ENCODE measurements around the gene PRB3. TPM values are rescaled to one million over a fixed set of nuclear protein-coding genes. Genes with fewer than 3 reads are reported as not detected.

The PRB3 gene
- total RNA-seq, 1 experiment from 2014 or later: not detected

DNA sequence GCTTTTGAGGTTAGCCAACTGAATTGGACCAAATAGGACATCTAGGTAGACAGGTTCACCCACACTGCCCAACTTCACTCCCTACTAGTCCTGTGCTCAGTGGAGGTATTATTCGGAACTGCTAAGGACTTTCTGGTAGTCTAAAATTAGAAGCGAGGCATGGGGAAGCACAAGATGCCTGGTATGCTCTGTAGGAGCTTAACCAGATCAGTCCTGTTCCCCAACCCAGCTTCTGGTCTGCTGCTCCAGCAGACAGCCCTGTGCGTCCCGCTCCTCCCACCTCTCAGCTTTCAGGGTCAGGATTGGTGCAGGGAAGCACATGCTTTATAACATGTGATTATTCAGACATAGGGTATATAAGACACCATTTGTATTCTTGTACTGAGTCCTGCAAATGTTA is 31.2 kb downstream of the PRB3 start:
- DNase-seq (ENCODE audit: low read depth, low spot score) (no peak), ATAC-seq (no peak)
- Histone ChIP-seq H3K9me3 (ENCODE audit: control insufficient read depth in 1 of 2, insufficient read depth in 1 of 2, low read depth in 1 of 2, low read length in 2 of 2) (no peaks in the 10 kb centered on the region), H3K4me3 (replicated peaks in 1 of 2; ENCODE audit: low read depth in 1 of 2, low read length in 2 of 2) (no peak overlapping the region), H4K20me1 (ENCODE audit: insufficient read depth) (no peaks in the 10 kb centered on the region), H3K9ac (ENCODE audit: low read length) (no peak overlapping the region), H3K27ac (ENCODE audit: low read depth, low read length) (no peak overlapping the region), H2AFZ (ENCODE audit: low read depth, low read length, poor library complexity, severe bottlenecking) (no peak overlapping the region), H3K36me3 (ENCODE audit: control insufficient read depth in 1 of 2, insufficient read depth in 2 of 2, low read length in 2 of 2) (no peaks in the 10 kb centered on the region), H3K4me1 (ENCODE audit: control insufficient read depth in 1 of 2, insufficient read depth in 2 of 2, low read length in 2 of 2) (no peaks in the 10 kb centered on the region), H3K9me2 (ENCODE audit: insufficient read depth) (no peaks in the 10 kb centered on the region), H3K4me2 (ENCODE audit: low read length) (no peak overlapping the region), H3K27me3 (ENCODE audit: insufficient read depth, low read length) (peaks cover 41% of the 10 kb centered on the region), H3K79me2 (ENCODE audit: insufficient read depth, low read length) (no peaks in the 10 kb centered on the region)
- POLR2A ChIA-PET: no interaction called here
- TF ChIP-seq POLR2AphosphoS5 (IDR thresholded peaks at IDR 0.05; ENCODE audit: low read depth, low read length): no peak
- no TSS peak for BruUV-seq (replicated peaks)
- intact Hi-C loops (cut with micrococcal nuclease): no loop called here
- CTCF ChIA-PET: no interaction called here
- RAD21 ChIA-PET (ENCODE audit: low non-redundant PET in 1 of 2, low total read pairs in 2 of 2, uncharacterized antibody in 2 of 2, unreplicated experiment in 2 of 2): no interaction called here

DNA sequence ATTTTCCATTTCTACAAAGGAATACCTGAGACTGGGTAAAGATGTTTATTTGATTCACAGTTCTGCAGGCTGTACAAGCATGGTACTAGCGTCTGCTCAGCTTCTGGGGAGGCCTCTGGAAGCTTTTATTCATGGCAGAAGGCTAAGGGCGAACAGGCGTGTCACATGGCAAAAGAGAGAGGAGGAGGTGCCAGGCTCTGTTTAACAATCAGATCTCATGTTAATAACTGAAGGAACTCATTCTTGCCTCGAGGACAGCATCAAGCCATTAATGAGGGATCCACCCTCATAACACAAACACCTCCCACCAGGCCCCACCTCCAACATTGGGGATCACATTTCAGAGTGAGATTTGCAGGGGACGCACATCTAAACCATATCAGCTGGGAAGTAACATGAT is 36.0 kb downstream of the PRB3 start:
- no peak overlapping the region for H3K4me2 ChIP-seq (ENCODE audit: low read length)
- RAD21 ChIA-PET (ENCODE audit: low non-redundant PET in 1 of 2, low total read pairs in 2 of 2, uncharacterized antibody in 2 of 2, unreplicated experiment in 2 of 2): no interaction called here
- intact Hi-C loops (cut with micrococcal nuclease): no loop called here
- H3K9ac ChIP-seq (ENCODE audit: low read length): no peak overlapping the region
- no peaks in the 10 kb centered on the region for H3K9me3 ChIP-seq (ENCODE audit: control insufficient read depth in 1 of 2, insufficient read depth in 1 of 2, low read depth in 1 of 2, low read length in 2 of 2)
- no peak overlapping the region for H3K27ac ChIP-seq (ENCODE audit: low read depth, low read length)
- no peak overlapping the region for H2AFZ ChIP-seq (ENCODE audit: low read depth, low read length, poor library complexity, severe bottlenecking)
- TF ChIP-seq POLR2A (IDR thresholded peaks at IDR 0.05; ENCODE audit: borderline replicate concordance, extremely low read depth, insufficient read depth, insufficient read length) (no peak), TCF7L2 (IDR thresholded peaks at IDR 0.05; ENCODE audit: borderline replicate concordance, extremely low read depth, insufficient read depth, insufficient read length) (no peak), CBX3 (IDR thresholded peaks at IDR 0.05; ENCODE audit: low read depth) (no peak), SP1 (IDR thresholded peaks at IDR 0.05; ENCODE audit: low read depth) (no peak), JUND (IDR thresholded peaks at IDR 0.05) (no peak), ZFX (IDR thresholded peaks at IDR 0.05) (no peak), CEBPB (IDR thresholded peaks at IDR 0.05; ENCODE audit: low read depth) (no peak), ZNF274 (IDR thresholded peaks at IDR 0.05; ENCODE audit: low read depth, low read length) (no peak), YY1 (IDR thresholded peaks at IDR 0.05; ENCODE audit: extremely low read depth, insufficient replicate concordance, low read depth, low read length) (no peak), POLR2AphosphoS5 (IDR thresholded peaks at IDR 0.05; ENCODE audit: low read depth, low read length) (no peak), SRF (IDR thresholded peaks at IDR 0.05; ENCODE audit: low read depth) (no peak), EGR1 (IDR thresholded peaks at IDR 0.05; ENCODE audit: low read depth) (no peak), EZH2phosphoT487 (IDR thresholded peaks at IDR 0.05; ENCODE audit: borderline replicate concordance) (no peak), RAD21 (IDR thresholded peaks at IDR 0.05; ENCODE audit: low read depth) (no peak)
- TF ChIP-seq, protein P1, sequence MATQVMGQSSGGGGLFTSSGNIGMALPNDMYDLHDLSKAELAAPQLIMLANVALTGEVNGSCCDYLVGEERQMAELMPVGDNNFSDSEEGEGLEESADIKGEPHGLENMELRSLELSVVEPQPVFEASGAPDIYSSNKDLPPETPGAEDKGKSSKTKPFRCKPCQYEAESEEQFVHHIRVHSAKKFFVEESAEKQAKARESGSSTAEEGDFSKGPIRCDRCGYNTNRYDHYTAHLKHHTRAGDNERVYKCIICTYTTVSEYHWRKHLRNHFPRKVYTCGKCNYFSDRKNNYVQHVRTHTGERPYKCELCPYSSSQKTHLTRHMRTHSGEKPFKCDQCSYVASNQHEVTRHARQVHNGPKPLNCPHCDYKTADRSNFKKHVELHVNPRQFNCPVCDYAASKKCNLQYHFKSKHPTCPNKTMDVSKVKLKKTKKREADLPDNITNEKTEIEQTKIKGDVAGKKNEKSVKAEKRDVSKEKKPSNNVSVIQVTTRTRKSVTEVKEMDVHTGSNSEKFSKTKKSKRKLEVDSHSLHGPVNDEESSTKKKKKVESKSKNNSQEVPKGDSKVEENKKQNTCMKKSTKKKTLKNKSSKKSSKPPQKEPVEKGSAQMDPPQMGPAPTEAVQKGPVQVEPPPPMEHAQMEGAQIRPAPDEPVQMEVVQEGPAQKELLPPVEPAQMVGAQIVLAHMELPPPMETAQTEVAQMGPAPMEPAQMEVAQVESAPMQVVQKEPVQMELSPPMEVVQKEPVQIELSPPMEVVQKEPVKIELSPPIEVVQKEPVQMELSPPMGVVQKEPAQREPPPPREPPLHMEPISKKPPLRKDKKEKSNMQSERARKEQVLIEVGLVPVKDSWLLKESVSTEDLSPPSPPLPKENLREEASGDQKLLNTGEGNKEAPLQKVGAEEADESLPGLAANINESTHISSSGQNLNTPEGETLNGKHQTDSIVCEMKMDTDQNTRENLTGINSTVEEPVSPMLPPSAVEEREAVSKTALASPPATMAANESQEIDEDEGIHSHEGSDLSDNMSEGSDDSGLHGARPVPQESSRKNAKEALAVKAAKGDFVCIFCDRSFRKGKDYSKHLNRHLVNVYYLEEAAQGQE (IDR thresholded peaks at IDR 0.05; ENCODE audit: low read depth): no peak
- TF ChIP-seq, protein P2, sequence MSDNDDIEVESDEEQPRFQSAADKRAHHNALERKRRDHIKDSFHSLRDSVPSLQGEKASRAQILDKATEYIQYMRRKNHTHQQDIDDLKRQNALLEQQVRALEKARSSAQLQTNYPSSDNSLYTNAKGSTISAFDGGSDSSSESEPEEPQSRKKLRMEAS (IDR thresholded peaks at IDR 0.05): no peak
- DNase-seq (ENCODE audit: low read depth, low spot score): no peak
- no peaks in the 10 kb centered on the region for H3K79me2 ChIP-seq (ENCODE audit: insufficient read depth, low read length)
- CTCF ChIA-PET: no interaction called here
- no peaks in the 10 kb centered on the region for H3K4me1 ChIP-seq (ENCODE audit: control insufficient read depth in 1 of 2, insufficient read depth in 2 of 2, low read length in 2 of 2)
- ATAC-seq: no peak
- BruUV-seq (replicated peaks): no TSS peak
- no peak overlapping the region for H3K4me3 ChIP-seq (replicated peaks in 1 of 2; ENCODE audit: low read depth in 1 of 2, low read length in 2 of 2)
- H3K36me3 ChIP-seq (ENCODE audit: control insufficient read depth in 1 of 2, insufficient read depth in 2 of 2, low read length in 2 of 2): no peaks in the 10 kb centered on the region
- H3K27me3 ChIP-seq (ENCODE audit: insufficient read depth, low read length): peaks cover 28% of the 10 kb centered on the region; the same call in 1 of the 2 replicates
- POLR2A ChIA-PET: no interaction called here
- no peaks in the 10 kb centered on the region for H3K9me2 ChIP-seq (ENCODE audit: insufficient read depth)
- H4K20me1 ChIP-seq (ENCODE audit: insufficient read depth): no peaks in the 10 kb centered on the region
